HCT116 (cell line): ENCODE measurements around the gene GADD45G.

Source experiments
- JUND ChIP-seq: IDR thresholded peaks from 2 replicates; pipeline ENCODE4 v1.6.1; 2012
- REST ChIP-seq: IDR thresholded peaks from 2 replicates; pipeline ENCODE4 v1.6.1; 2012; ENCODE audit warnings: low read depth

DNA sequence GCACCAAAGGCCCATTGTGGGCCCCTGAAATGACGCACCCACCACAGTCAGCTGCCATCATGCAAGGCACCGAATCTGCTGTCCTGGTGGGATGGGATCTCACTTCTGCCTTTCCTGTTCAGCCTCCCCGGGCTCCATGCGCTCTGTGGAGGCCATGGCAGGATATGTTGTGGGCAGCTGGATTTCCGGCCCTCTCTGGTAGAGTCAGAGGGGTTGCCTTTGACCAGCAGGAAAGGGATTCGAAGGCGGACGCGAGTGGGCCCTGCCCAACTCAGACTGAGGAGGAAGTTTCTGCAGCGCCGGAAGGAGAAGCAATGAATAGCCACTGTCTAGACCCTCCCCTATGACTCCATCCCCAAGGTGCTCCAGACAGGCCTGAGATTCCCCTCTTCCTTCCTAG, 35.5 kb downstream of the GADD45G start:
- TF ChIP-seq REST (no peak), JUND (no peak)
